ENCODE results near the gene ARHGEF25.

Gene ARHGEF25

GRCh38 chr12:57632073-57632957 lies 21.1 kb downstream of the ARHGEF25 start:
- TF ChIP-seq SIN3A (IDR thresholded peaks at IDR 0.05; ENCODE audit: borderline replicate concordance, insufficient read depth, low read length) (no peak), POLR2AphosphoS5 (IDR thresholded peaks at IDR 0.05; ENCODE audit: low read depth, low read length) (no peak), FOXP2 (optimal IDR thresholded peaks at IDR 0.05; ENCODE audit: borderline replicate concordance, extremely low read depth, extremely low read length, insufficient read depth) (no peak), TAF1 (IDR thresholded peaks at IDR 0.05; ENCODE audit: borderline replicate concordance, insufficient read depth, low read length) (no peak)
- TF ChIP-seq, protein P1, sequence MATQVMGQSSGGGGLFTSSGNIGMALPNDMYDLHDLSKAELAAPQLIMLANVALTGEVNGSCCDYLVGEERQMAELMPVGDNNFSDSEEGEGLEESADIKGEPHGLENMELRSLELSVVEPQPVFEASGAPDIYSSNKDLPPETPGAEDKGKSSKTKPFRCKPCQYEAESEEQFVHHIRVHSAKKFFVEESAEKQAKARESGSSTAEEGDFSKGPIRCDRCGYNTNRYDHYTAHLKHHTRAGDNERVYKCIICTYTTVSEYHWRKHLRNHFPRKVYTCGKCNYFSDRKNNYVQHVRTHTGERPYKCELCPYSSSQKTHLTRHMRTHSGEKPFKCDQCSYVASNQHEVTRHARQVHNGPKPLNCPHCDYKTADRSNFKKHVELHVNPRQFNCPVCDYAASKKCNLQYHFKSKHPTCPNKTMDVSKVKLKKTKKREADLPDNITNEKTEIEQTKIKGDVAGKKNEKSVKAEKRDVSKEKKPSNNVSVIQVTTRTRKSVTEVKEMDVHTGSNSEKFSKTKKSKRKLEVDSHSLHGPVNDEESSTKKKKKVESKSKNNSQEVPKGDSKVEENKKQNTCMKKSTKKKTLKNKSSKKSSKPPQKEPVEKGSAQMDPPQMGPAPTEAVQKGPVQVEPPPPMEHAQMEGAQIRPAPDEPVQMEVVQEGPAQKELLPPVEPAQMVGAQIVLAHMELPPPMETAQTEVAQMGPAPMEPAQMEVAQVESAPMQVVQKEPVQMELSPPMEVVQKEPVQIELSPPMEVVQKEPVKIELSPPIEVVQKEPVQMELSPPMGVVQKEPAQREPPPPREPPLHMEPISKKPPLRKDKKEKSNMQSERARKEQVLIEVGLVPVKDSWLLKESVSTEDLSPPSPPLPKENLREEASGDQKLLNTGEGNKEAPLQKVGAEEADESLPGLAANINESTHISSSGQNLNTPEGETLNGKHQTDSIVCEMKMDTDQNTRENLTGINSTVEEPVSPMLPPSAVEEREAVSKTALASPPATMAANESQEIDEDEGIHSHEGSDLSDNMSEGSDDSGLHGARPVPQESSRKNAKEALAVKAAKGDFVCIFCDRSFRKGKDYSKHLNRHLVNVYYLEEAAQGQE (IDR thresholded peaks at IDR 0.05; ENCODE audit: insufficient read depth in 1 of 2, low read depth in 2 of 2, low read length in 2 of 2), result no peak

- TF ChIP-seq TAF1 (IDR thresholded peaks at IDR 0.05; ENCODE audit: borderline replicate concordance, insufficient read depth, low read length) (no peak; the same call in 1 of the 2 replicates), FOXP2 (optimal IDR thresholded peaks at IDR 0.05; ENCODE audit: borderline replicate concordance, extremely low read depth, extremely low read length, insufficient read depth) (peak; percentile 61), SIN3A (IDR thresholded peaks at IDR 0.05; ENCODE audit: borderline replicate concordance, insufficient read depth, low read length) (no peak), POLR2AphosphoS5 (IDR thresholded peaks at IDR 0.05; ENCODE audit: low read depth, low read length) (peak; percentile 46; the same call in 1 of the 2 replicates)
- TF ChIP-seq, protein P1 (IDR thresholded peaks at IDR 0.05; ENCODE audit: insufficient read depth in 1 of 2, low read depth in 2 of 2, low read length in 2 of 2), result no peak
These were observed 22.0 kb downstream of the ARHGEF25 start, which contains the start of gene B4GALNT1 for GRCh38 chr12:57632958-57633840. B4GALNT1 (minus strand) TSS chr12:57633201; CDS start chr12:57632132, 1,069 bp downstream.

GRCh38 chr12:57637364-57637763 lies 26.1 kb downstream of the ARHGEF25 start:
- TF ChIP-seq POLR2AphosphoS5 (IDR thresholded peaks at IDR 0.05; ENCODE audit: low read depth, low read length), result no peak
- no peak for TF ChIP-seq FOXP2 (optimal IDR thresholded peaks at IDR 0.05; ENCODE audit: borderline replicate concordance, extremely low read depth, extremely low read length, insufficient read depth)
- no peak for TF ChIP-seq TAF1 (IDR thresholded peaks at IDR 0.05; ENCODE audit: borderline replicate concordance, insufficient read depth, low read length)
- TF ChIP-seq SIN3A (IDR thresholded peaks at IDR 0.05; ENCODE audit: borderline replicate concordance, insufficient read depth, low read length), result no peak
- TF ChIP-seq, protein P1 (IDR thresholded peaks at IDR 0.05; ENCODE audit: insufficient read depth in 1 of 2, low read depth in 2 of 2, low read length in 2 of 2), result no peak

- TF ChIP-seq, protein P1 (IDR thresholded peaks at IDR 0.05; ENCODE audit: insufficient read depth in 1 of 2, low read depth in 2 of 2, low read length in 2 of 2), result no peak
- TF ChIP-seq SIN3A (IDR thresholded peaks at IDR 0.05; ENCODE audit: borderline replicate concordance, insufficient read depth, low read length) (no peak), TAF1 (IDR thresholded peaks at IDR 0.05; ENCODE audit: borderline replicate concordance, insufficient read depth, low read length) (no peak), POLR2AphosphoS5 (IDR thresholded peaks at IDR 0.05; ENCODE audit: low read depth, low read length) (no peak), FOXP2 (optimal IDR thresholded peaks at IDR 0.05; ENCODE audit: borderline replicate concordance, extremely low read depth, extremely low read length, insufficient read depth) (no peak)
These were observed 26.9 kb downstream of the ARHGEF25 start for GRCh38 chr12:57638096-57638495.

All from PFSK-1 (cell line).